ENCODE measurements around the gene CCDC177. TPM values are rescaled to one million over a fixed set of nuclear protein-coding genes. Genes with fewer than 3 reads are reported as not detected.

Gene CCDC177
- total and polyA plus RNA-seq, 11 donors, result 0.06 TPM; not detected in 10

DNA sequence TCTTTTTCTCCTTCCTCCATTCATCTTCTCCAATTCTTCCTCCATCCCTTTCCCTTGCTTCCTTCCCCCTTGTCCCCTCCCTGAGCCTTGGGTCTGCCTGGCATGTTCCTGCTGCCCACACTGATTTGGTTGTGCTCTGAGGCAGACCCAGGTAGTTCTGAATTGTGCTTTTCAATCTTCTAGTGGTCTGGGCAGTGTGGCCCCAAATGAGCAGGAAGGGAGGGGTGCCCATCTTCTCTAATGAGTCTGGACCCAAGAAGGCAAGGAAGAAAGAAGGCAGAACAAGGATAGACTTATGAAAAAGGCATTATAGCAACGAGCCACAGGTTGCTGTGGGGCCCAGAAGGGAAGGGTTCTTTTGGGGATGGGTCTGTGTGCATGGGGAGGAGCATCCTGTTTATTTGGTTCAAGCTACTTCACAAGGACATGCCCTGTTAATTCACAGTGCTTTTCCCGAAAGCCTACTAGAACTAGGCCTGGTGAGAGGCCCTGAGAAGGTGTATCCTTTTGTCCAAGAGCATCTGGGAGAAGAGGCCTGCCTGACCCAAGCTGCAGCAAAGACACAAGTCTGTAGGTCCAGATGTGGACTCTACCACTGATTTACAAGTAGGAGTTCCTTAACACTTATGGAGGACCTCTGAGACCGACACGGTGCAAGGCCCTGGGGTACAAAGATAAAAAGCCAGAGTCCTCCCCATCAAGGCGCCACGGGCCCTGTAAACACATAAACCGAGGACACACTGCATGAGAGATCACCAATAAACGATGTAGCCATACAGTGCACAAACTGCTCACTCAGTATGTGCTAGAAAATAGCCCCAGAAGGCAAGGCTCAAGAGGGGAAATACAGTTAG is 35.6 kb upstream of the CCDC177 start:
- Histone ChIP-seq H3K36me3 (no peaks in the 10 kb centered on the region), H3K9me3 (no peaks in the 10 kb centered on the region), H3K4me1 (peaks cover 0 to 49% (median 40%) of the 10 kb centered on the region in 12 donors), H3K27me3 (no peaks in the 10 kb centered on the region), H3K27ac (peak overlapping the region; percentile 44 to 100 (median 92)), H3K4me3 (peak overlapping the region; percentile 25 to 96 (median 84))
- intact Hi-C loops (cut with DNase I), result loop anchor here in 8 of 10 donors (2.0 to 10.0 kb wide), 9 partner anchors 42 to 157 kb away; partner anchors contain the start of gene SRSF5 (in 1 of the 8)
- TF ChIP-seq POLR2A (IDR thresholded peaks at IDR 0.05), result no peak
- TF ChIP-seq, protein P1, sequence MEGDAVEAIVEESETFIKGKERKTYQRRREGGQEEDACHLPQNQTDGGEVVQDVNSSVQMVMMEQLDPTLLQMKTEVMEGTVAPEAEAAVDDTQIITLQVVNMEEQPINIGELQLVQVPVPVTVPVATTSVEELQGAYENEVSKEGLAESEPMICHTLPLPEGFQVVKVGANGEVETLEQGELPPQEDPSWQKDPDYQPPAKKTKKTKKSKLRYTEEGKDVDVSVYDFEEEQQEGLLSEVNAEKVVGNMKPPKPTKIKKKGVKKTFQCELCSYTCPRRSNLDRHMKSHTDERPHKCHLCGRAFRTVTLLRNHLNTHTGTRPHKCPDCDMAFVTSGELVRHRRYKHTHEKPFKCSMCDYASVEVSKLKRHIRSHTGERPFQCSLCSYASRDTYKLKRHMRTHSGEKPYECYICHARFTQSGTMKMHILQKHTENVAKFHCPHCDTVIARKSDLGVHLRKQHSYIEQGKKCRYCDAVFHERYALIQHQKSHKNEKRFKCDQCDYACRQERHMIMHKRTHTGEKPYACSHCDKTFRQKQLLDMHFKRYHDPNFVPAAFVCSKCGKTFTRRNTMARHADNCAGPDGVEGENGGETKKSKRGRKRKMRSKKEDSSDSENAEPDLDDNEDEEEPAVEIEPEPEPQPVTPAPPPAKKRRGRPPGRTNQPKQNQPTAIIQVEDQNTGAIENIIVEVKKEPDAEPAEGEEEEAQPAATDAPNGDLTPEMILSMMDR (IDR thresholded peaks at IDR 0.05), result no peak
- 46 to 63% (median 61%) methylated on average over 8 of the region's 8 CpGs for WGBS, 4 donors
- peak in 1 of 4 donors; percentile 1 for ATAC-seq
- DNase-seq, result no peak

DNA sequence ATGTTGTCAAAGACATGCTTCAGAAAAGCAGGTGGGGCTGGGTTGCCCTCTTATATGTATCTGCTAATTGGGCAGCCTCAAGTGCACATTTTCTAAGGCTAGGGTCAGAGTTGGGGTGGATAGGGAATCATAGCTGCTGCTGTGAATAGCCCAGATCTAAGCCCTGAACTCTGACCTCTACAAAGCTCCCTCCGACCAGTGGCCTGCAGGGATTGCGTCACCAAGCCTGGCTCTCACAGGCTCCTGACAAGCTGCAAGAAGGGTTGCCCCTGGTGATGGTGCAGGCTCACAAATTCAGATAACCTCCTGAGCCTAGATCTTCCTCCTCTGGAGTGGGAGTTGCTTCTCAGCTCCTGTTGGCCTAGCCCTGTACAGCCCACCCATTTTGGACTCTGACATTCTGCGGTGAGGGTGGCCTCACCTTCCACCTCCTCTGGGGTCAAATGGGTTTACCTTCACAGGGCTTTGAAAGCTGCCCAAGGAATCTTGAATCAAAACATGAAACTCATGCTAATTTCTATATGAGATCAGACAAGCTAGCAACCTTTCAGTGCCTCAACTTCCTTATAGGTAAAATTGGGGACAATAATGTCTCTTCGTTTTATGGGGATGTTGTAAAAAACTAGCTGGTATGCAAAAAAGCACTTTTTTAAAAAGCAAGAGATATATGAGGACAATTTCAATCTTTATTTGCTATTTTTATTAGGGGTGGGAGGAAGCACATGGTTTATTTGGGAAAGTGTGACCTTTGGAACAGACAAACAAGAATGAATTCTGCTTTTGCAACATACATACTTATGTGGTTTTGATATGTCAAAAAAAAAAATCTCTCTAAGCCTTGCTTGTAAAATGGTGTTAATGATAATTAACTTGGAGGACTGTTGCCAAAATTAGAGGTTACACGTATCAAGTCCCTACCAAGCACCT is 31.9 kb upstream of the CCDC177 start:
- Histone ChIP-seq H3K27ac (no peak overlapping the region), H3K4me3 (no peak overlapping the region), H3K9me3 (no peaks in the 10 kb centered on the region), H3K4me1 (peaks cover 0 to 20% (median 11%) of the 10 kb centered on the region in 12 donors), H3K36me3 (no peaks in the 10 kb centered on the region), H3K27me3 (no peaks in the 10 kb centered on the region)
- TF ChIP-seq, protein P1 (IDR thresholded peaks at IDR 0.05), result no peak
- no peak for TF ChIP-seq POLR2A (IDR thresholded peaks at IDR 0.05)
- ATAC-seq (no peak), DNase-seq (no peak)
- WGBS, 4 donors, result 78 to 87% (median 84%) methylated on average over 4 to 5 of the region's 5 CpGs
- intact Hi-C loops (cut with DNase I), result no loop called here

DNA sequence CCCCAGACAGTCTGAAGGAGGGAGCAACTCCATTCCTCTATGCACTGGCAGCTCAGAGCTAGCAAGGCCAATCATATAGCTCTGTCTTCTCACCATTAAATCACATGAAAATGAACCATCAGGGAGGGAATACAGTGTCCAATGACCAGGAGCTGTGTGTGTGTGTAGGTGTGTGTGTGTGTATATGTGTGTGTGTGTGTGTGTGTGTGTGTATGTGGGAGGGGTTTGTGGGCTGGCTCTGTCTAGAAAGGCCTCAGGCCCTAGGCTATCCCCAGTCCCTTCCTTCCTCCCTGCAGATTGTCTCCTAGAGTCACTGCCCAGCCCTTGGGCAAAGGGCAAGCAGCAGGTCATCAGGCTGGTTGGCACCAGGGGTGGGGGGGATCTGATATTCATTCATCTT is 31.1 kb upstream of the CCDC177 start:
- intact Hi-C loops (cut with DNase I), result loop anchor here in 1 of 10 donors (2.0 kb wide), 1 partner anchor 121 kb away; no protein-coding TSS in a partner anchor
- H3K9me3 ChIP-seq, result no peaks in the 10 kb centered on the region
- ATAC-seq (no peak), DNase-seq (no peak)
- H3K4me1 ChIP-seq, result peaks cover 0 to 16% (median 9%) of the 10 kb centered on the region in 12 donors
- no peaks in the 10 kb centered on the region for H3K27me3 ChIP-seq
- H3K27ac ChIP-seq, result no peak overlapping the region
- H3K36me3 ChIP-seq, result no peaks in the 10 kb centered on the region
- TF ChIP-seq, protein P1 (IDR thresholded peaks at IDR 0.05), result no peak
- TF ChIP-seq POLR2A (IDR thresholded peaks at IDR 0.05), result no peak
- no peak overlapping the region for H3K4me3 ChIP-seq
